HG03196 (cell line): ENCODE measurements around the gene ZNF740.
"Not testable (repeated sequence)": the region's sequence is repeated elsewhere in the genome, so short reads cannot be mapped to it uniquely, and the experiment has no call there.

ENCODE experiments used
- ATAC-seq: cut with Tn5 transposase; IDR thresholded peaks from one replicate; pipeline ENCODE4 v1.9.1; 2021; ENCODE audit not compliant: unreplicated experiment

Gene ZNF740

DNA sequence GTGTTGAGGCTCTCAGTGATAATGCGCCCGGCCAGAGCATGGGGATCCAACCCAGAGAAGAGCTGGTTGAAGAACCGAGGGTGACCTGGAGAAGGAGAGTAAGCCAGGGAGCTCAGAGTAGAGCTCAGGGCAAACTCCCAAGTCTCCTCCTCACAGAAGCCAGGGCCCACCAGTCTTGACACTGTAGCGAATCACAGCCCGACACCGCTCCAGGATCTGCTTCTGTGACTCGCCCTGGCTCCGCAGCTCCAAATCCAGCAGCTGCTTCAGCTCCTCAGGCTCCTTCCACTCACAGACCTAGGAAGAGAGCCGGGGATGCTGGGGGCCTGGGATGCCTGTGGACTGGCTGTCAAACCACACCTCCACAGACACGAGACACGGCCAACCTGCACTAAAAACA is 8.2 kb upstream of the ZNF740 start:
- ATAC-seq, result no peak

DNA sequence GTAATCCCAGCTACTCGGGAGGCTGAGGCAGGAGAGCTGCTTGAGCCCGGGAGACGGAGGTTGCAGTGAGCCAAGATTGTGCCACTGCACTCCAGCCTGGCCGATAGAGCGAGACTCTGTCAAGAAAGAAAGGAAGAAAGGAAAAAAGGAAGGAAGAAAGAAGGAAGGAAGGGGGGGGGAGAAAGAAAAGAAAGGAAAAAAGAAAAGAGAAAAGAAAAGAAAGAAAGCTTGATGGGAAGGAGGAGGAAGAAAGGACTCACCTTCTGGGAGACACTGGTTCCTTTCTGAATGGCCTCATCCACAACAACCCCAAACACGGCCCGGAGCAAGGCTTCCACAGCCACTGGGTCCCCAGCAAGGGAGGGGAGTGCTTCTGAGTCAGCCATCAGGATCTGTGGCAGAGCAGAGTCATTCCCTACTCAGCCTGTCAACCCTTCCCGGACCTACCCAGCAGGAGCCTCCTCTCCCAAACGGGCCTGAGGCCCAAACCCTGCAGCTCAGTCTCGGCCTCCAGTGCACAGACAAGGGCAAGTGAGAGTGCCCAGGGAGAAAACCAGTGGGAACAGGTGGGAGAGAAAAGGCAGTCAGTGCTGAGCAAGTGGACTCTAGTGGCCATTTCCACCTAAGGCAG is 7.3 kb upstream of the ZNF740 start:
- ATAC-seq, result no peak

GRCh38 chr12:53174881-53175491 is 5.5 kb upstream of the ZNF740 start:
- ATAC-seq, result no peak

GRCh38 chr12:53176750-53177149 is 3.8 kb upstream of the ZNF740 start:
- ATAC-seq, result no peak

DNA sequence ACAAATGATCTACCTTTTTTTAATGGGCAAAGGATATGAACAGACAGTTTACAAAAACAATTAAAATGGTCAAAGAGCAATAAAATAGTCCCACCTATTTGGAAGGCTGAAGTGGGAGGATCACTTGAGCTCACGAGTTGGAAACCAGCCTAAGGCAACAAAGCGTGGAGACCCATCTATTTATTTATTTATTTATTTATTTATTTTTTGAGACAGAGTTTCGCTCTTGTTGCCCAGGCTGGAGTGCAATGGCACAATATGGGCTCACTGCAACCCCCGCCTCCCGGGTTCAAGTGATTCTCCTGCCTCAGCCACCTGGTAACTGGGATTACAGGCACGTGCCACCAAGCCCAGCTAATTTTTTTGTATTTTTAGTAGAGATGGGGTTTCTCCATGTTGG is 3.1 kb upstream of the ZNF740 start:
- ATAC-seq, result not testable (repeated sequence)

- not testable (repeated sequence) for ATAC-seq
These were observed 1.7 kb upstream of the ZNF740 start for GRCh38 chr12:53178803-53179202.

DNA sequence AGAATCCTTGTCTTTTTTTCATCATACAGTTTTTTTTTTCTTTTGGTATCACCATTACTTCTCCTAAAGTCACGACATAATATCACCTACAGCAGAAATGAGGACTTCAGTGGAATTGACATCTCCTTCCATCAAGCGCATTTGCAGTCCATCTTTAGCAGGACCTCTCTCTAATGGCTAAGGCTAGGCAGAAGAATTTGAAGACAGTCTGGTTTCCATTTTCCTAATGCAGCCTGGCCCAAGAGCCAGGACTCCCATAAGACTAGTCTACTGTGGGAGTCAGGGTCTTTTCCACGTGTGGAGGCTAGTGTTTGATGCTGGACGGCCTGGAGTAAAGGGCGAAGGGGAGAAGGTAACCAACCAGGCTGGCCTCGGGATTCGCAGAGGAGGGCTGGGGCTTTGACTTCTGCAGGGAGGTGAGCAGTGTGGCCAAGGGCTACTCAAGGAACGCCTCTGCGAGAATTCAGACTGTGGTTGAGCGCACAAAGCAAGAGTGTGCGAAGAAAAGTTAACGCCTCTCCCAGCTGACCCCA is 769 bp upstream of the ZNF740 start:
- ATAC-seq, result peak; percentile 12

GRCh38 chr12:53180931-53181645 is 566 bp downstream of the ZNF740 start:
- ATAC-seq, result peak; percentile 49

- no peak for ATAC-seq
These were observed 1.4 kb downstream of the ZNF740 start for GRCh38 chr12:53181935-53182334.

GRCh38 chr12:53182903-53183302 is 2.4 kb downstream of the ZNF740 start:
- ATAC-seq, result no peak

GRCh38 chr12:53184828-53185227 is 4.3 kb downstream of the ZNF740 start:
- no peak for ATAC-seq

- ATAC-seq, result no peak
These were observed 5.1 kb downstream of the ZNF740 start for GRCh38 chr12:53185582-53186153.

DNA sequence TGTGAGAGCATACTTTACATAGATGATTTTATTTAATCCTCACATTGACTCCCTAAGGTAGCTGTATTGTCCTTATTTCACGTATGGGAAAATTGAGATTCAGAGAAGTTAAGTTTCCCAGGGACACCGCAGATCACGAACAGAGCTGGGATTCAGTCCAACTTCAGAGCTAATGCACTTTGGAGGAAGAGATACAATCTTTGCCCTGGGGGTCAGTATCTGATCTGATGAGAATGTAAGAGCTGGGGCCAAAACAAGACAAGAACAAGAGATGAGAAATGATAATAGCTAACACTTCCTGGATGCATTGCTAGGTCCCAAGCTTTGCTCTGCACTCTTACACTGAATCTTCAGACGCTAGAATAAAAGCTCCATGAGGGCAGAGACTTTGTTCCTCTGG is 6.2 kb downstream of the ZNF740 start:
- ATAC-seq, result no peak

DNA sequence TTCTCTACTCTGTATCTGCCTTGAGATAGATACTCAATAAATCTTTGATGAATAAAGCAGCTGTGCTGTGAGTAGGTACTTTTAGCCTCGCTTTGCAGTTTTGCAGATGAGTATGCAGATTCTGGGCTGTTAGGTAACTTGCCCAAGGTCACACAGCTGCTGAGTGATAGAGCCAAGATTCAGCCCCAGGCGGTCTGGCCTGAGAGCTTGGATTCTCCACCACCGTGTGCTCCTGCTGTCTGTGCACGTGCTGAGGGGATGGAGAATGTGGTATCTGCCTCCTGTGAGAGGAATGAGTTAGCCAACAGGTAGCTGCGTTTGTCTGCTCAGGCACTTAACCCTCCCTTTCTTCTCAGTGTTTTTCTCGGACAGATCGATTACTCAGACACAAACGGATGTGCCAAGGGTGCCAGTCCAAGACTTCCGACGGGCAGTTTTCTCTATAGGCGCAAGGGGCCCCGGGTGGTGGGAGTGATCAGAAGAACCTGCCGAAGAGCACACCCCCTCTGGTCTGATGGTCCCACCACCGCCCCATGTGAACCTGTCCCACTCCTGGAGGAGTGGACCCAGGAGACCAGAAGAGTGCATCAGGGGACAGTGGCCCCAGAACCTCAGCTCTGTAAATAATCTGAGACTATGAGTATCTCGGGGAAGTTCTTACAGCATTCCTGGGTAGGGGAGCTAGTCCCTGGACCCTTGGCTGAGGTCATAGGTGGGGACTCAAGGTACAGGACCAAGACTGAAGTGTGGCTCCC is 6.8 kb downstream of the ZNF740 start:
- ATAC-seq, result no peak

- ATAC-seq, result no peak
These were observed 9.7 kb downstream of the ZNF740 start for GRCh38 chr12:53190108-53190729.

GRCh38 chr12:53191096-53191884 is 10.8 kb downstream of the ZNF740 start:
- no peak for ATAC-seq

DNA sequence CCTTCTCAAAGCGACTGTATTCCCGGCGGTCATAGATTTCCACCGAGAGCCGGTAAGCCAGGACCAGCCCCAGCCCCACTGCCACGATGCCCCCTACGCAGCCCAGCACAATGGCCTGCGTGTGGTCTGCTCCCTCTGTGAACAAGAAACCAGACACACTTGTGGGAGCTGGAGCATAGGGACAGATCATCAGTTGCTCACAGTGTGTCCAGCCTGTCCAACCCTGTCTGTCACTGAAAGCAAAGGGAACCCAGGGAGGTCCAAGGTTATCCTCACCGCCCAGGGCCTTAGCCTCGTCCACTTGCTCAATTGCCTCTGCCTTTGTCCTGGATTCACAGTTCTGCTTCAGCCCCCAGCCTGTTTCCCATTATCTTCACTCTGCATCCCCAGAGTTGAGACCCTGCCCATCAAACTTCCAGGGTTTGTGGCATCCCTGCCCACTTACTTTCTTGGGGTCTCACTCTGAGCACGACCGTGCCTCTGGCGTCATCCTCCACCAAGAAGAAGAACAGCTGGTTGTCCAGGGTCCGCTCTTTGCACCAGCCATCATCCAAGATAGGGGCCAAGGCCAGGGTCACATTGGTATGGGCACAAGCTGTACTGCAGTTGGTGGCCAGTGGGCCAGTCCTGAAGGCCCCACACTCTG is 11.5 kb downstream of the ZNF740 start:
- no peak for ATAC-seq

GRCh38 chr12:53192531-53193021 is 12.1 kb downstream of the ZNF740 start:
- no peak for ATAC-seq

GRCh38 chr12:53193040-53193439 is 12.5 kb downstream of the ZNF740 start:
- no peak for ATAC-seq
